ENCODE results near the gene TFDP1.

GRCh38 chr13:113648216-113648610 lies 63.7 kb downstream of the TFDP1 start:
- TF ChIP-seq CTCF (IDR thresholded peaks at IDR 0.05) (no peak), POLR2A (IDR thresholded peaks at IDR 0.05; ENCODE audit: low read depth) (no peak), EP300 (IDR thresholded peaks at IDR 0.05) (no peak)
